IPS-20b (cell line): Measurements from ENCODE around the gene ZNF20.
"Not testable (repeated sequence)": the region's sequence is repeated elsewhere in the genome, so short reads cannot be mapped to it uniquely, and the experiment has no call there.

Source experiments
- H3K27ac ChIP-seq: one replicate; pipeline ENCODE4 v1.5.1; 2013; ENCODE audit warnings: low read length
- H3K27me3 ChIP-seq: 2 replicates; pipeline ENCODE4 v1.6.1; 2013; ENCODE audit warnings: mild to moderate bottlenecking, low read length, inconsistent platforms; ENCODE audit not compliant: insufficient read depth
- H3K36me3 ChIP-seq: 2 replicates; pipeline ENCODE4 v1.6.1; 2013; ENCODE audit warnings: low read depth, mild to moderate bottlenecking, inconsistent platforms, low read length, moderate library complexity; ENCODE audit not compliant: insufficient read depth
- H3K4me1 ChIP-seq: 2 replicates; pipeline ENCODE4 v1.6.1; 2013; ENCODE audit warnings: mild to moderate bottlenecking, control low read depth, inconsistent platforms, low read length, moderate library complexity; ENCODE audit not compliant: insufficient read depth
- H3K4me3 ChIP-seq: 2 replicates; pipeline ENCODE4 v1.5.1; 2013; ENCODE audit warnings: mild to moderate bottlenecking, low read length, inconsistent platforms
- H3K9ac ChIP-seq: 2 replicates; pipeline ENCODE4 v1.6.1; 2013; ENCODE audit warnings: low read depth, mild to moderate bottlenecking, inconsistent platforms, low read length, moderate library complexity
- H3K9me3 ChIP-seq: 2 replicates; pipeline ENCODE4 v1.6.1; 2013; ENCODE audit warnings: mild to moderate bottlenecking, low read depth, low read length, inconsistent platforms; ENCODE audit not compliant: insufficient read depth

Gene ZNF20

GRCh38 chr19:12111176-12111575 is 29.0 kb downstream of the ZNF20 start:
- Histone ChIP-seq H3K9ac (no peak overlapping the region), H3K4me3 (peak overlapping the region; percentile 0; the same call in 1 of the 2 replicates), H3K36me3 (peaks cover 74% of the 10 kb centered on the region)

GRCh38 chr19:12103909-12104308 is 36.2 kb downstream of the ZNF20 start:
- H3K4me3 ChIP-seq, H3K27me3 ChIP-seq, H3K27ac ChIP-seq, H3K4me1 ChIP-seq, H3K9ac ChIP-seq: not testable (repeated sequence)
- Histone ChIP-seq H3K36me3 (peaks cover 21% of the 10 kb centered on the region), H3K9me3 (peaks cover 29% of the 10 kb centered on the region)

More at GRCh38 chr19:12111176-12111575, 29.0 kb downstream of the ZNF20 start:
- no peaks in the 10 kb centered on the region for H3K4me1 ChIP-seq
- H3K27ac ChIP-seq: no peak overlapping the region
- H3K27me3 ChIP-seq: no peaks in the 10 kb centered on the region
- H3K9me3 ChIP-seq: peaks cover 66% of the 10 kb centered on the region

- Histone ChIP-seq H3K27ac (no peak overlapping the region), H3K9me3 (peaks cover 28% of the 10 kb centered on the region), H3K27me3 (no peaks in the 10 kb centered on the region), H3K9ac (no peak overlapping the region), H3K36me3 (peaks cover 51% of the 10 kb centered on the region), H3K4me3 (no peak overlapping the region), H3K4me1 (peaks cover 2% of the 10 kb centered on the region; the same call in 1 of the 2 replicates)
Observed at GRCh38 chr19:12098040-12098439, 42.1 kb downstream of the ZNF20 start.

- H3K27me3 ChIP-seq: no peaks in the 10 kb centered on the region
Observed at GRCh38 chr19:12095111-12095790, 44.9 kb downstream of the ZNF20 start.

GRCh38 chr19:12093777-12094176 is 46.4 kb downstream of the ZNF20 start:
- H3K4me1 ChIP-seq: peaks cover 3% of the 10 kb centered on the region; the same call in 1 of the 2 replicates
- no peak overlapping the region for H3K9ac ChIP-seq
- H3K9me3 ChIP-seq: peaks cover 18% of the 10 kb centered on the region
- H3K27ac ChIP-seq: no peak overlapping the region
- peaks cover 40% of the 10 kb centered on the region for H3K36me3 ChIP-seq
- H3K4me3 ChIP-seq: peak overlapping the region; percentile 83; the same call in 1 of the 2 replicates
- H3K27me3 ChIP-seq: no peaks in the 10 kb centered on the region

More at GRCh38 chr19:12095111-12095790, 44.9 kb downstream of the ZNF20 start:
- Histone ChIP-seq H3K36me3 (peaks cover 51% of the 10 kb centered on the region), H3K9ac (no peak overlapping the region), H3K4me1 (peaks cover 3% of the 10 kb centered on the region; the same call in 1 of the 2 replicates), H3K9me3 (peaks cover 25% of the 10 kb centered on the region), H3K27ac (no peak overlapping the region), H3K4me3 (no peak overlapping the region)

- Histone ChIP-seq H3K36me3 (peaks cover 34% of the 10 kb centered on the region), H3K9me3 (peaks cover 14% of the 10 kb centered on the region), H3K27ac (no peak overlapping the region), H3K4me1 (peaks cover 3% of the 10 kb centered on the region; the same call in 1 of the 2 replicates), H3K9ac (peak overlapping the region; percentile 90; the same call in 1 of the 2 replicates), H3K4me3 (peak overlapping the region; percentile 83), H3K27me3 (no peaks in the 10 kb centered on the region)
Observed at GRCh38 chr19:12092956-12093355, 47.2 kb downstream of the ZNF20 start.

- peaks cover 3% of the 10 kb centered on the region; the same call in 1 of the 2 replicates for H3K4me1 ChIP-seq
- peak overlapping the region; percentile 83 for H3K4me3 ChIP-seq
- no peaks in the 10 kb centered on the region for H3K27me3 ChIP-seq
- H3K27ac ChIP-seq: peak overlapping the region; percentile 70
- H3K9ac ChIP-seq: peak overlapping the region; percentile 90
- peaks cover 28% of the 10 kb centered on the region for H3K36me3 ChIP-seq
- H3K9me3 ChIP-seq: peaks cover 8% of the 10 kb centered on the region
Observed at GRCh38 chr19:12092065-12092867, 47.9 kb downstream of the ZNF20 start.

GRCh38 chr19:12090807-12091206 is 49.3 kb downstream of the ZNF20 start:
- Histone ChIP-seq H3K9me3 (no peaks in the 10 kb centered on the region; the same call in 1 of the 2 replicates), H3K27me3 (no peaks in the 10 kb centered on the region), H3K4me3 (no peak overlapping the region), H3K9ac (no peak overlapping the region), H3K4me1 (peaks cover 3% of the 10 kb centered on the region; the same call in 1 of the 2 replicates), H3K27ac (no peak overlapping the region), H3K36me3 (peaks cover 16% of the 10 kb centered on the region)

- Histone ChIP-seq H3K4me1 (no peaks in the 10 kb centered on the region), H3K4me3 (no peak overlapping the region), H3K36me3 (no peaks in the 10 kb centered on the region), H3K27me3 (no peaks in the 10 kb centered on the region), H3K27ac (no peak overlapping the region), H3K9me3 (peaks cover 20% of the 10 kb centered on the region), H3K9ac (no peak overlapping the region)
Observed at GRCh38 chr19:12085074-12085818, 54.9 kb downstream of the ZNF20 start.

GRCh38 chr19:12083336-12083735 is 56.8 kb downstream of the ZNF20 start:
- not testable (repeated sequence) for H3K4me1 ChIP-seq, H3K36me3 ChIP-seq, H3K27ac ChIP-seq, H3K4me3 ChIP-seq, H3K9ac ChIP-seq, H3K27me3 ChIP-seq
- peaks cover 35% of the 10 kb centered on the region for H3K9me3 ChIP-seq
